Measurements from ENCODE around the gene LNX1.

GRCh38 chr4:53450773-53451172 is 140.5 kb downstream of the LNX1 start:
- TF ChIP-seq TBP (IDR thresholded peaks at IDR 0.05; ENCODE audit: low read depth, low read length) (no peak), CTCF (IDR thresholded peaks at IDR 0.05; ENCODE audit: control extremely low read depth in 1 of 3, insufficient read depth in 1 of 3, low read depth in 1 of 3, low read length in 3 of 3) (no peak), TAF1 (IDR thresholded peaks at IDR 0.05; ENCODE audit: low read depth, low read length) (no peak), EZH2 (IDR thresholded peaks at IDR 0.05; ENCODE audit: low read depth, low read length, severe bottlenecking) (no peak), MAX (IDR thresholded peaks at IDR 0.05) (no peak), SIN3A (conservative IDR thresholded peaks at IDR 0.05 in 1 of 2, IDR thresholded peaks at IDR 0.05 in 1 of 2; ENCODE audit: low read depth in 1 of 2, low read length in 2 of 2) (no peak), POLR2AphosphoS5 (IDR thresholded peaks at IDR 0.05; ENCODE audit: low read depth, low read length) (no peak), EP300 (IDR thresholded peaks at IDR 0.05; ENCODE audit: borderline replicate concordance in 1 of 2, low read depth in 2 of 2, low read length in 2 of 2) (no peak), ATF2 (IDR thresholded peaks at IDR 0.05; ENCODE audit: low read length) (no peak), YY1 (IDR thresholded peaks at IDR 0.05; ENCODE audit: low read depth, low read length) (no peak), JUN (IDR thresholded peaks at IDR 0.05; ENCODE audit: low read depth, low read length) (no peak), GABPA (IDR thresholded peaks at IDR 0.05; ENCODE audit: borderline replicate concordance, insufficient read depth, low read length) (no peak), POLR2A (IDR thresholded peaks at IDR 0.05; ENCODE audit: control extremely low read depth in 1 of 2, low read depth in 2 of 2, low read length in 2 of 2) (no peak), TCF12 (IDR thresholded peaks at IDR 0.05; ENCODE audit: low read depth, low read length) (no peak)

All from H1 (cell line).